ENCODE measurements around the gene PHF2.

Gene PHF2

DNA sequence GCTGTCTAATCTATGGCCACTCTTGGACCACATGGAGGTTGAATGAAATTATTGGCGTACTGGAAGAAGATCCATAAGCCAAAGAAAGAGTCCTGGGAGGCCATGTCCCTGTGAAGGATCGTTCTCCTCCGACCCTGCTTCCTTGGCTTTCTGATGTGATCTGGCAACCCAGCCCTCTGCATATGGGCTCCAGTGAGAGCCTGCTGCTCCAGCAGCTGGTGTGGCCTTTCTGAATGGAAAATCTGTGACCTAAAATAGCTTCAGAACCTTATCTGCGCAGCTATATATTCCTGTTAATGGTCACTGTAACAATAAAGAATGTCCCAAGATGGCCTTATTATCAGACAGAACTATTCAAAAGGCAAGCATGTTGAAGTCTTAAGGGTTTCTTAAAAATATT, 40.2 kb upstream of the PHF2 start:
- no CpG with 5 or more reads among the region's 4 CpGs for WGBS (ENCODE audit: extremely low coverage, insufficient coverage, insufficient read length)
- Histone ChIP-seq H3K4ac (ENCODE audit: low read depth, low read length) (no peak overlapping the region), H4K8ac (ENCODE audit: low read depth, low read length) (no peak overlapping the region), H2BK120ac (ENCODE audit: insufficient read depth, low read length, poor library complexity) (no peak overlapping the region), H3K79me2 (ENCODE audit: control insufficient read depth, insufficient read depth, low read length, poor library complexity) (peaks cover 1% of the 10 kb centered on the region), H4K12ac (ENCODE audit: low read depth, low read length) (no peak overlapping the region), H3K9me3 (ENCODE audit: insufficient read depth, low read depth, low read length) (peaks cover 2% of the 10 kb centered on the region), H3K14ac (ENCODE audit: low read length) (no peak overlapping the region), H2AFZ (ENCODE audit: insufficient read depth, low read length, poor library complexity) (no peak overlapping the region), H3K27ac (ENCODE audit: low read depth, low read length) (no peak overlapping the region), H2BK5ac (ENCODE audit: low read depth, low read length, poor library complexity) (no peak overlapping the region), H3K4me1 (ENCODE audit: control insufficient read depth in 1 of 2, insufficient read depth in 2 of 2, low read length in 2 of 2) (no peaks in the 10 kb centered on the region), H3K4me3 (ENCODE audit: low read depth, low read length) (no peak overlapping the region), H4K91ac (ENCODE audit: low read depth, low read length) (no peak overlapping the region), H2AK5ac (ENCODE audit: low read length) (no peak overlapping the region), H3K4me2 (ENCODE audit: low read length) (no peak overlapping the region), H3K23ac (ENCODE audit: low read length) (no peak overlapping the region), H3K18ac (ENCODE audit: low read length) (no peak overlapping the region), H2BK12ac (ENCODE audit: low read length) (no peak overlapping the region), H3K9ac (ENCODE audit: low read length) (no peak overlapping the region), H3K36me3 (ENCODE audit: control insufficient read depth in 1 of 2, insufficient read depth in 2 of 2, low read length in 2 of 2) (peaks cover 22 to 34% of the 10 kb centered on the region in 2 experiments), H3K27me3 (ENCODE audit: insufficient read depth, low read length) (no peaks in the 10 kb centered on the region), H3K79me1 (ENCODE audit: low read length) (no peaks in the 10 kb centered on the region)
- peak in 1 of 2 donors; percentile 13 for DNase-seq

DNA sequence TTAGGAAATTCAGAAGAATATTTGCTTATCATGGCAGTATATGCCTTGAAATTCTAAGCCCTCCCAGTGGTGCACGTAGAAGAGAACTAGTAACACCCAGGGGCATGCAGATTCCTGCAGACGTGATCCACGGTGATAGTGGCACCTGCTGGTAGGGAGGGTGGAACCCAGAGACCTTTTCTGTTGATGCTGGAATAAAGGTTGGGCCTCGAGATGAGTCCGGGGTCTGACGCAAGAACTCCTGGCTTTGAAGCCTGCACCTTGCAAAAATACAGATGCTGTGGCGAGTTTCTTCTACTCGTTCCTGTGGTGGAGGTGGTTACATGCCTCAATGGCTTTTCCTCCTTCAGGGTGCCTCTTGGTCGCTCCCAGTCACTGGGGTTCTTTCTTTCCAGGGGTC, 39.5 kb upstream of the PHF2 start:
- H2BK5ac ChIP-seq (ENCODE audit: low read depth, low read length, poor library complexity), result no peak overlapping the region
- no peak overlapping the region for H2BK120ac ChIP-seq (ENCODE audit: insufficient read depth, low read length, poor library complexity)
- no peak overlapping the region for H3K4me2 ChIP-seq (ENCODE audit: low read length)
- H3K79me1 ChIP-seq (ENCODE audit: low read length), result no peaks in the 10 kb centered on the region
- H3K27ac ChIP-seq (ENCODE audit: low read depth, low read length), result no peak overlapping the region
- peaks cover 1% of the 10 kb centered on the region for H3K79me2 ChIP-seq (ENCODE audit: control insufficient read depth, insufficient read depth, low read length, poor library complexity)
- no peak overlapping the region for H4K8ac ChIP-seq (ENCODE audit: low read depth, low read length)
- H2AK5ac ChIP-seq (ENCODE audit: low read length), result no peak overlapping the region
- no peaks in the 10 kb centered on the region for H3K27me3 ChIP-seq (ENCODE audit: insufficient read depth, low read length)
- H3K9me3 ChIP-seq (ENCODE audit: insufficient read depth, low read depth, low read length), result peaks cover 2% of the 10 kb centered on the region
- no peak overlapping the region for H2AFZ ChIP-seq (ENCODE audit: insufficient read depth, low read length, poor library complexity)
- no peak overlapping the region for H4K91ac ChIP-seq (ENCODE audit: low read depth, low read length)
- no peak overlapping the region for H3K18ac ChIP-seq (ENCODE audit: low read length)
- H3K14ac ChIP-seq (ENCODE audit: low read length), result no peak overlapping the region
- H3K4ac ChIP-seq (ENCODE audit: low read depth, low read length), result no peak overlapping the region
- H3K9ac ChIP-seq (ENCODE audit: low read length), result no peak overlapping the region
- peaks cover 20 to 34% of the 10 kb centered on the region in 2 experiments for H3K36me3 ChIP-seq (ENCODE audit: control insufficient read depth in 1 of 2, insufficient read depth in 2 of 2, low read length in 2 of 2)
- H4K12ac ChIP-seq (ENCODE audit: low read depth, low read length), result no peak overlapping the region
- H3K4me3 ChIP-seq (ENCODE audit: low read depth, low read length), result no peak overlapping the region
- no peak overlapping the region for H3K23ac ChIP-seq (ENCODE audit: low read length)
- no CpG with 5 or more reads among the region's 9 CpGs for WGBS (ENCODE audit: extremely low coverage, insufficient coverage, insufficient read length)
- H2BK12ac ChIP-seq (ENCODE audit: low read length), result no peak overlapping the region
- peak; percentile 83 to 89 for DNase-seq
- H3K4me1 ChIP-seq (ENCODE audit: control insufficient read depth in 1 of 2, insufficient read depth in 2 of 2, low read length in 2 of 2), result no peaks in the 10 kb centered on the region

DNA sequence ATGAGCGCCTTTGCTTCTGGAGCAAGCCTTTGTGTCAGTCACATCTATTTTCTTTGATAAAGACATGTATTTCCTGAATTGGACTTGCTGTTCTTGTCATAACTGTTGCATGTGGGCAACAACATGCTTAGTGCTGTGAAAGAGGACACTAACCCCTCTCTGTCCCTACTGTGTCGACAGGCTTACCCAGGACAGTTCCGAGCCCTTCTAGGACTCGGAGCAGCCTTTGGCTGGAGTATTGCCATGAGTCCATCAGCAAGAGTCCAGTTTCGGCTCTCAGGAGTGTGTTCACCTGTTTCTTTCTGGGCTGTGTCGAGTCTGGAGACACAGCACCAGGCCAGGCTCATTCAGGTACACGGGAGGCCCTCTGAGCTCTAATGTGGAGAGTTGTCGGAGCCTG, 36.1 kb upstream of the PHF2 start:
- no peak for DNase-seq
- Histone ChIP-seq H2AFZ (ENCODE audit: insufficient read depth, low read length, poor library complexity) (no peak overlapping the region), H2AK5ac (ENCODE audit: low read length) (no peak overlapping the region), H4K91ac (ENCODE audit: low read depth, low read length) (no peak overlapping the region), H3K4ac (ENCODE audit: low read depth, low read length) (no peak overlapping the region), H3K9ac (ENCODE audit: low read length) (no peak overlapping the region), H2BK5ac (ENCODE audit: low read depth, low read length, poor library complexity) (no peak overlapping the region), H3K4me3 (ENCODE audit: low read depth, low read length) (peak overlapping the region; percentile 25), H4K8ac (ENCODE audit: low read depth, low read length) (no peak overlapping the region), H3K27ac (ENCODE audit: low read depth, low read length) (no peak overlapping the region), H3K27me3 (ENCODE audit: insufficient read depth, low read length) (no peaks in the 10 kb centered on the region), H2BK120ac (ENCODE audit: insufficient read depth, low read length, poor library complexity) (no peak overlapping the region), H3K36me3 (ENCODE audit: control insufficient read depth in 1 of 2, insufficient read depth in 2 of 2, low read length in 2 of 2) (peaks cover 20 to 33% of the 10 kb centered on the region in 2 experiments), H3K18ac (ENCODE audit: low read length) (no peak overlapping the region), H4K12ac (ENCODE audit: low read depth, low read length) (no peak overlapping the region), H3K79me2 (ENCODE audit: control insufficient read depth, insufficient read depth, low read length, poor library complexity) (no peaks in the 10 kb centered on the region), H3K4me1 (ENCODE audit: control insufficient read depth in 1 of 2, insufficient read depth in 2 of 2, low read length in 2 of 2) (no peaks in the 10 kb centered on the region), H2BK12ac (ENCODE audit: low read length) (no peak overlapping the region), H3K23ac (ENCODE audit: low read length) (no peak overlapping the region), H3K9me3 (ENCODE audit: insufficient read depth, low read depth, low read length) (no peaks in the 10 kb centered on the region), H3K4me2 (ENCODE audit: low read length) (no peak overlapping the region), H3K14ac (ENCODE audit: low read length) (no peak overlapping the region), H3K79me1 (ENCODE audit: low read length) (no peaks in the 10 kb centered on the region)
- no CpG with 5 or more reads among the region's 8 CpGs for WGBS (ENCODE audit: extremely low coverage, insufficient coverage, insufficient read length)

DNA sequence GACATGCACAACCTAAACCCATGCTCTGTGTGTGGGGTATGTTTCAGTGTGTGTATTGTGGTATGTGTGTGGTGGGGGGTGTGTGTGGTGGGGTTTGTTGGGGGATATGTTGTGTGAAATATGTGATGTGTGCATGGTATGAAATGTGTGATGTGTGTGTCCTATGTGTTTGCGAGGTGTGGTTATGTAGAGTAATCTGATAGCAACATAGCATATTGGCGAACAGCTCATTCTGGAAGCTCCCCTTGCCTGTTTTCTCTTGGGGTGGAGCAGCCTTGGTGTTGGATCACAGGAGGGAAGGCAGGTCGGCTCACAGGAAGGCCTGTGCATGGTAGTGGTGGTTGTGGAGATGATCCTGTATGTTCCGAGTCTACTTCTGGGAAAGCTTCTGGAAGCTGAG, 35.4 kb upstream of the PHF2 start:
- H3K4me3 ChIP-seq (ENCODE audit: low read depth, low read length), result no peak overlapping the region
- H4K12ac ChIP-seq (ENCODE audit: low read depth, low read length), result no peak overlapping the region
- no peaks in the 10 kb centered on the region for H3K79me2 ChIP-seq (ENCODE audit: control insufficient read depth, insufficient read depth, low read length, poor library complexity)
- no peak overlapping the region for H2BK120ac ChIP-seq (ENCODE audit: insufficient read depth, low read length, poor library complexity)
- no peaks in the 10 kb centered on the region for H3K9me3 ChIP-seq (ENCODE audit: insufficient read depth, low read depth, low read length)
- H2BK12ac ChIP-seq (ENCODE audit: low read length), result no peak overlapping the region
- 100% methylated on average over 1 of the region's 4 CpGs for WGBS (ENCODE audit: extremely low coverage, insufficient coverage, insufficient read length)
- no peak overlapping the region for H3K23ac ChIP-seq (ENCODE audit: low read length)
- H3K79me1 ChIP-seq (ENCODE audit: low read length), result no peaks in the 10 kb centered on the region
- H4K91ac ChIP-seq (ENCODE audit: low read depth, low read length), result no peak overlapping the region
- H3K18ac ChIP-seq (ENCODE audit: low read length), result no peak overlapping the region
- no peak overlapping the region for H3K9ac ChIP-seq (ENCODE audit: low read length)
- peaks cover 21 to 33% of the 10 kb centered on the region in 2 experiments for H3K36me3 ChIP-seq (ENCODE audit: control insufficient read depth in 1 of 2, insufficient read depth in 2 of 2, low read length in 2 of 2)
- no peak overlapping the region for H3K27ac ChIP-seq (ENCODE audit: low read depth, low read length)
- no peaks in the 10 kb centered on the region for H3K27me3 ChIP-seq (ENCODE audit: insufficient read depth, low read length)
- H3K4me2 ChIP-seq (ENCODE audit: low read length), result no peak overlapping the region
- no peak overlapping the region for H2BK5ac ChIP-seq (ENCODE audit: low read depth, low read length, poor library complexity)
- no peak overlapping the region for H3K4ac ChIP-seq (ENCODE audit: low read depth, low read length)
- H2AFZ ChIP-seq (ENCODE audit: insufficient read depth, low read length, poor library complexity), result no peak overlapping the region
- H4K8ac ChIP-seq (ENCODE audit: low read depth, low read length), result no peak overlapping the region
- no peak for DNase-seq
- no peak overlapping the region for H2AK5ac ChIP-seq (ENCODE audit: low read length)
- H3K4me1 ChIP-seq (ENCODE audit: control insufficient read depth in 1 of 2, insufficient read depth in 2 of 2, low read length in 2 of 2), result no peaks in the 10 kb centered on the region
- no peak overlapping the region for H3K14ac ChIP-seq (ENCODE audit: low read length)
